ENCODE results near the gene RNU2-63P.
"Not testable (repeated sequence)": the region's sequence is repeated elsewhere in the genome, so short reads cannot be mapped to it uniquely, and the experiment has no call there.

RNU2-63P gene

DNA sequence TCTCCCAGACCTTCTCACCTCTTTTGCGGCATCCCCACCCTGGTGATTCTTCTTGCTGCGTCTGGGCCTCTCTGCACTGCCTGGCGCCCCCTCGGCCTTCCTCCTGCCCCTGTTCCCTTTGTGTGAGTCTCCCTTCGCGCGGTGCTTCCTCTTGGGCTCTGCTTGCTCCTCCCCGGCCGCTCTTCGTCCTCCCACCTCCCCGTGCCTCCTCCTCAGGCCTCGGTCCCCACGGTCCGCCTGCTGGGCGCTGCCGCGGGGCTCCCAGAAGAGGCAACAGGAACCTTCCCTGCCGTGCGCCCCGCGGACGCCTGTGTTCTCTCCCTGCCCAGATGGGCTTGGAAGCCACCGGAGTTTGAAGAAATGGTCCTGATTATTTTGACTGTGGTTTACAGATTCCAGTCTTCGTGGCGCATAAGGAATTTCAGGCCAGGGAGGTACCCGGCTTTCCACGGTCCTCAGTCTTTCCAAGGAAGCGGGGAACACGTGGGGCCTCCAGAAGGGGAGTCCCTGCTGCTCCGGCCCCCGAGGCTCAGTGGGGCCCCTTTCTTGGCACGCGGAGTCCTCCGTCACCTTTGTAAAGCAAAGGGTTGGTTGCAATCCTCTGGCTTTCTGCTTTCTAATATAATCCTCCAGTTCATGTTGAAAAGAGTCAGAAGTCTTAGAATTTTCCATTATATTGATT is 13.1 kb downstream of the RNU2-63P start:
- Histone ChIP-seq H3K4me3 (peak overlapping the region; percentile 40; the same call in 1 of the 2 replicates), H3K9ac (ENCODE audit: insufficient read length) (peak overlapping the region; percentile 4), H3K27ac (no peak overlapping the region), H3K36me3 (ENCODE audit: insufficient read depth, low read length) (no peaks in the 10 kb centered on the region), H3K9me3 (ENCODE audit: low read depth, low read length) (no peaks in the 10 kb centered on the region)
- no peak for TF ChIP-seq POLR2AphosphoS5 (IDR thresholded peaks at IDR 0.05; ENCODE audit: borderline replicate concordance, low read depth, low read length)
- no peak for TF ChIP-seq EZH2 (IDR thresholded peaks at IDR 0.05)
- TF ChIP-seq FOXP2 (optimal IDR thresholded peaks at IDR 0.05; ENCODE audit: control extremely low read depth, extremely low read length, insufficient read depth) = no peak
- DNase-seq (ENCODE audit: low read depth, low spot score) = no peak

GRCh38 chr2:88002359-88002707 is 14.0 kb downstream of the RNU2-63P start:
- TF ChIP-seq FOXP2 (optimal IDR thresholded peaks at IDR 0.05; ENCODE audit: control extremely low read depth, extremely low read length, insufficient read depth) (no peak), EZH2 (IDR thresholded peaks at IDR 0.05) (no peak), POLR2AphosphoS5 (IDR thresholded peaks at IDR 0.05; ENCODE audit: borderline replicate concordance, low read depth, low read length) (no peak)
- no peaks in the 10 kb centered on the region for H3K36me3 ChIP-seq (ENCODE audit: insufficient read depth, low read length)
- no peaks in the 10 kb centered on the region for H3K9me3 ChIP-seq (ENCODE audit: low read depth, low read length)
- DNase-seq (ENCODE audit: low read depth, low spot score) = no peak
- H3K4me3 ChIP-seq = no peak overlapping the region
- H3K9ac ChIP-seq (ENCODE audit: insufficient read length) = no peak overlapping the region
- no peak overlapping the region for H3K27ac ChIP-seq

GRCh38 chr2:88000474-88000873 is 15.9 kb downstream of the RNU2-63P start:
- H3K36me3 ChIP-seq (ENCODE audit: insufficient read depth, low read length); H3K9me3 ChIP-seq (ENCODE audit: low read depth, low read length); H3K9ac ChIP-seq (ENCODE audit: insufficient read length); H3K27ac ChIP-seq; H3K4me3 ChIP-seq; DNase-seq (ENCODE audit: low read depth, low spot score): not testable (repeated sequence)

- H3K27ac ChIP-seq = no peak overlapping the region
- no peaks in the 10 kb centered on the region for H3K36me3 ChIP-seq (ENCODE audit: insufficient read depth, low read length)
- H3K4me3 ChIP-seq = no peak overlapping the region
- no peaks in the 10 kb centered on the region for H3K9me3 ChIP-seq (ENCODE audit: low read depth, low read length)
- no peak for TF ChIP-seq FOXP2 (optimal IDR thresholded peaks at IDR 0.05; ENCODE audit: control extremely low read depth, extremely low read length, insufficient read depth)
- no peak overlapping the region for H3K9ac ChIP-seq (ENCODE audit: insufficient read length)
- no peak for DNase-seq (ENCODE audit: low read depth, low spot score)
Measured at GRCh38 chr2:87996570-87996969, 19.8 kb downstream of the RNU2-63P start.

DNA sequence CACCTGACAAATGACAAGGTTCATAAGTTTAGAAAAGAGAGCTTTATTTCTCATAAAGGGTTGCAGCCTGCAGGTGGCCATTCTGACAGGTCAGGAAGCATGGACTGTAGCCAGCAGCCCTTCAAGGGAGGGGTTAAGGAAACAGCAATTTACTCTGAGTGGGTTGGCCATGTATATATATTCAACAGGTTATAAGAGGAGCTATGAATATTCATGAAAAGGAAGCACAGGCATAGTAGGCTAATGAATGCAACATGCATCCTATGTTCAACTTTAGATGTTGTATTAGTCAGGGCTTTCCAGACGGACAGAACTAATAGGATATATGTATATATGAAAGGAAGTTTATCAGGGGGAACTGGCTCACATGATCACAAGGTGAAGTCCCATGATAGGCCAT is 20.6 kb downstream of the RNU2-63P start:
- Histone ChIP-seq H3K36me3 (ENCODE audit: insufficient read depth, low read length) (no peaks in the 10 kb centered on the region), H3K9ac (ENCODE audit: insufficient read length) (no peak overlapping the region), H3K4me3 (no peak overlapping the region), H3K27ac (no peak overlapping the region), H3K9me3 (ENCODE audit: low read depth, low read length) (no peaks in the 10 kb centered on the region)
- DNase-seq (ENCODE audit: low read depth, low spot score) = no peak
- TF ChIP-seq EZH2 (IDR thresholded peaks at IDR 0.05) (no peak), FOXP2 (optimal IDR thresholded peaks at IDR 0.05; ENCODE audit: control extremely low read depth, extremely low read length, insufficient read depth) (no peak), POLR2AphosphoS5 (IDR thresholded peaks at IDR 0.05; ENCODE audit: borderline replicate concordance, low read depth, low read length) (no peak)

DNA sequence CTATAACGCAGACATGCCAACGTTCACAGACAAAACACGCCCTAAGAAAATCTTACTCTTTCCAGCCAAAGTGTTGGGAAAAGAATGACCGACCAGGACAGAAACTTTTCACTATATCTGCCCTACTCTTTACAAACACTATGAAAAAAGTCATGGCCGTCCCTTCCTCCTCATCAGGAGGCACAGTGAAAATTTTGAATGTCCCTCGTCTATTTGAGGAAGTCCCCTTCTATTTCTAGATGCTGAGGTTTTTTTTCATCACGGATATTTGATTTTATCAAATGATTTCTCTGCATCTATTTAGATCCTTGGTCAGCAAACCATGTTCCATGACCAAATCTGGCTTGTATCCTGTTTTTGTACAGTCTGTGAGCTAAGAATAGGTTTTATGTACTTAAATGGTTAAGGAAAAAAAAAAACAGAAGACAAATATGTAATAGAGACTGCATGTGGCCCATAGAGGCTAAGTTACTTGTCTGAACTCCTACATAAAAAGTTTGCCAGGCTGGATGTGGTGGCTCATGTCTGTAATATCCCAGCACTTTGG is 22.0 kb downstream of the RNU2-63P start:
- H3K36me3 ChIP-seq (ENCODE audit: insufficient read depth, low read length); DNase-seq (ENCODE audit: low read depth, low spot score); H3K4me3 ChIP-seq; H3K9me3 ChIP-seq (ENCODE audit: low read depth, low read length); H3K27ac ChIP-seq; H3K9ac ChIP-seq (ENCODE audit: insufficient read length): not testable (repeated sequence)

DNA sequence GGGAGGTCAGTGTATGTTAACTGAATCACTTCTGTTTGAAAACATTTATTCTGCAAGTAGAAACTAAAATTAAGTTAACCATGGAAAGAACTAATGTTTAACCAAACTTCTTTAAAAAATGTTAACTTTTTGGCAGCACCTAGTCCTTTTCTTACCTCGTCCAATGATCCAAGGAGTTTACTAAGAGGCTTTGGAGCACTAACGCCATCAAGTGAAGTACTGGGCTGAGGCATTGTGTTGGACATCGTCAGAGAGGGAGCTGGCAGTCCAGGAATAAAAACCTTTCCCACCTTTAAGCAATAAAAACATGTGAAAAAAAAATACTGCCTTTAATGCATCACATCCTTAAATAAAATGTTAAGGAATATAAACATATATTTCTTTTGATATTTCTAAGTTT is 23.8 kb downstream of the RNU2-63P start:
- not testable (repeated sequence) for H3K4me3 ChIP-seq; H3K9me3 ChIP-seq (ENCODE audit: low read depth, low read length); H3K9ac ChIP-seq (ENCODE audit: insufficient read length); H3K27ac ChIP-seq; DNase-seq (ENCODE audit: low read depth, low spot score); H3K36me3 ChIP-seq (ENCODE audit: insufficient read depth, low read length)

- H3K4me3 ChIP-seq; H3K9me3 ChIP-seq (ENCODE audit: low read depth, low read length); DNase-seq (ENCODE audit: low read depth, low spot score); H3K27ac ChIP-seq; H3K36me3 ChIP-seq (ENCODE audit: insufficient read depth, low read length); H3K9ac ChIP-seq (ENCODE audit: insufficient read length): not testable (repeated sequence)
Measured at GRCh38 chr2:87987473-87987872, 28.9 kb downstream of the RNU2-63P start.

GRCh38 chr2:87985902-87986301 is 30.4 kb downstream of the RNU2-63P start:
- not testable (repeated sequence) for H3K36me3 ChIP-seq (ENCODE audit: insufficient read depth, low read length); H3K9me3 ChIP-seq (ENCODE audit: low read depth, low read length); H3K9ac ChIP-seq (ENCODE audit: insufficient read length); H3K4me3 ChIP-seq; H3K27ac ChIP-seq; DNase-seq (ENCODE audit: low read depth, low spot score)

- not testable (repeated sequence) for H3K36me3 ChIP-seq (ENCODE audit: insufficient read depth, low read length); DNase-seq (ENCODE audit: low read depth, low spot score); H3K9me3 ChIP-seq (ENCODE audit: low read depth, low read length); H3K27ac ChIP-seq; H3K9ac ChIP-seq (ENCODE audit: insufficient read length); H3K4me3 ChIP-seq
Measured at GRCh38 chr2:87981182-87981581, 35.2 kb downstream of the RNU2-63P start.

DNA sequence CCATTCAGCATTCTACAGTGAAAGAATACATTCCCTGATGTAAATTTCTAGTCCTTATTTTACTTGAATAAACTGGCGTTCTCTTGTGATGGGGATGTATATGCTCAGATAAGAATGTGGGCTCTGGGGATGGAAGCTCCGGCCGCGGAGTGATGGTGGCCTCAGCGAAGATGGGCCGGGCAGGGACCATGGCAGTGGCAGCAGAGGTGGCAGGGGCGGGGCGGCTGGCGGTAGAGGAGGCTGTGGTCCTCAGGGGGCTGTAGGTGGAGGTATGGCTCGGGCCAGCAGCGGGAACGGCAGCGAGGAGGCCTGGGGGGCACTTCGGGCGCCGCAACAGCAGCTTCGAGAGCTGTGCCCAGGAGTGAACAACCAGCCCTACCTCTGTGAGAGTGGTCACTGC is 44.0 kb downstream of the RNU2-63P start:
- not testable (repeated sequence) for H3K4me3 ChIP-seq; H3K27ac ChIP-seq; H3K36me3 ChIP-seq (ENCODE audit: insufficient read depth, low read length); H3K9me3 ChIP-seq (ENCODE audit: low read depth, low read length); DNase-seq (ENCODE audit: low read depth, low spot score); H3K9ac ChIP-seq (ENCODE audit: insufficient read length)
